GM18951 (cell line): Measurements from ENCODE around the gene IL1RAPL2.
"Not testable (repeated sequence)": the region's sequence is repeated elsewhere in the genome, so short reads cannot be mapped to it uniquely, and the experiment has no call there.

ENCODE experiments used
- POLR2A ChIP-seq: IDR thresholded peaks from 4 replicates; pipeline ENCODE4 v1.6.1; 2011; ENCODE audit warnings: mild to moderate bottlenecking; ENCODE audit not compliant: insufficient read length, insufficient read depth; ENCODE audit errors: extremely low read depth
- in situ Hi-C: fragments of 300-500 bp; cut with MboI; formaldehyde crosslinking; loops from one replicate; pipeline ENCODE4 v1.12.0; 2022; ENCODE audit warnings: low sequenced_read_pairs, mixed read lengths, inconsistent platforms; ENCODE audit not compliant: unreplicated experiment

IL1RAPL2 gene

DNA sequence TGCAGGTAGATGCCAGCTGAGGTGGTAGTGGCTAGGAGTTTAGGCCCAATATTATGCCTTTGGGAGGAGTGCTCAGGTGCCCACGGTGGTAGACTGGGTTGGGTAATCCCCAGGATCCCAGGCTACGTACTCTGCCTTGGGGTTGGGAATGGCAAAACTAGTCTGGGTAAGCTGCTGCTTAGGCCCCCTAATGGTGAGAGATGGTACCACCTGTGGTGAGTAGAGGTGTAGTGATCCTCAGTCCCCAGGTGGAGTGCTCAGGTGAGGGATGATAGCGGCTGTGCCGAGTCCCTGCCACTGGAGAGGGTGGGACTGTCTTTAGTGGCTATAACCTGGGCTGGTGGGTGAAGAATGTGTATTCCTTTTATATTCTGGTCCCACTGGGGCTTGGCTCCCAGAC, 75.2 kb downstream of the IL1RAPL2 start:
- TF ChIP-seq POLR2A, result no peak
- in situ Hi-C loops, result no loop called here

DNA sequence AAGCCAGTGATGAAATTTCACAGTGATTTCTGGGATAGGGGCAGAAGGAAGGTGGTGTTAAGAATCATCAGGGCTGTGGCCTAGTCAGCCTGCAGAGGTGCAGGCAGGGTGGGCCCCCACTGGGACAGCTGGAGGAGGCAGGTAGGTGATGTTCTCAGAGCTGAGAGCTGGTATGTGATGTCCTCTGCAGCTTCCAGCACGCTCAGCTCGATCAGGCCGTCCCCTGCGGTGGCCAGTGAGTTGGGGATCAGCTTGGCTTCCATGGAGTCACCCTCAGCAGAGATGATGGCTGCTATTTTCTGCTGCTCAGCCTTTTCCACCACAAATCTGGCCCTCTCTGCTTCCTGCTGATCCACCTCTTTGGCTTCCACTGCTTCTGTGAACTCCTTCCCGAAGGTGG, 81.1 kb downstream of the IL1RAPL2 start:
- in situ Hi-C loops, result no loop called here
- no peak for TF ChIP-seq POLR2A

DNA sequence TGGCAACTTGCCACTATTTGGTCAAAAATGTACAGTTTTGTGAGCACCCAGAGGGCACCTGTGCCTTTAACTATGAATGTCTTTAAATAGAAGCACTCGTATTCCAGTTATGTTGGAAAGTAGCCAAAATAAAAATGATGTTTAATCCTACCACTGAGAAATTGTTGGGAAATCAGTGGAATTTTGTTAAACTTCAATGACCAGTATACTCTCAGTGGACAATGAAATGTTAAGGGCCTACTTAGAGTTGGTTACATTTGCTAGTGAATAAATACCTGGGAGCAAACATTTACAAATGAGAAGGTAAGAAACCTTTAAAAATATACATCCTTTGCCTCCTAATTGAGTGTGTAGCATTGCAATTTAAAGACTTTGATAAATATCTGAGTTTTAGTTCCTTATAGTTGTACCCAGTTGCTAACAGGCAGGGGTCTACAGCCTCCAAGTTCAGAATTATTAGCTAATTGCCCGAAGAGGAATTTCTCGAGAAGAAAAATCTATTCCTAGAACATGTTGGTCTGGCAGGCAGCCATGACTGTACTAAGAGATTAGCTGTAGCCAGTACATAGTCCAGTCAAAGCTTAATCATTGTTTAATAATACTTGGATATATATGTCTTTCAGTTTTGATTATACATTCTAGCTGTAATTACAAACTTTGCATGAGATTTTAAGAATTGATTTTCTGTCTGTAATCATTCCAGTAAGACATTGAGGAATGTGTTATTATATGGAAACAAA, 93.2 kb downstream of the IL1RAPL2 start:
- in situ Hi-C loops, result no loop called here
- TF ChIP-seq POLR2A, result no peak

DNA sequence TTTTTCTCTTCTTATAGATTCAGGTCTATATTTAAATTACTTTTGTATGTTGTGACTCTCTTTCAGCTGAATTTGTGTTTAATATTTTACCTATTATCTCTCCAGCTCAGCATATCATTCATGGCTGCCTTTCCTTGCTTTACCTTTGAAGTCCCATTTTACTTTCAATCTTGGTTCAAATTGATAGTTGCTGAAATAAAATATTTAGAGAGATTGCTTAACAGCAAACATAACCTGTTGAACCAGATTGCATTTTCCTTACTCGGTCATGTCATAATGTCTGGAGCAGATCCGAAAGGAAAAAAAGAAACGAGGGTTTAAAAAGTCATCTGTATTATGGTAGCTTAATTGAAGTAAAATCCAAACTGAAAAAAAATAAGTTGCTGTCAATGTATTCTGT, 94.1 kb downstream of the IL1RAPL2 start:
- TF ChIP-seq POLR2A, result no peak
- in situ Hi-C loops, result no loop called here

DNA sequence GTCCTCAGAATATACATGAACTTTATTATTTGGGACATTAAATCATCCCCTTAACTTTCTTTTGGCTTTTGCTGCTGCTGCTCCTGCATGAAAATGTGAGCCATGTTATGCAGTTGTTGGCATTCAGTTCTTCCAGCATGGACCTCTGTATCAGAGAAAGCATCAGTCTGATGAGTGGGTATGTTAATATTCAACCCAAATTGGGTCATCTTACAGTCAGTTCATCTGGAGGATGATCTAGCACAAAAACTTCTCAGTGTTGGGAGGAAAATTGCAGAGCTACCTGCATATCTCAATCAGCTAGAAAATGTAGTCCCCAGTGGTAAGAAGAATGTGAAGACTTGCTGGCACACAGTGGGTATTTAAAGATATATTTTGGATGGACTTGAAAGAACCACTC, 96.7 kb downstream of the IL1RAPL2 start:
- no peak for TF ChIP-seq POLR2A
- in situ Hi-C loops, result no loop called here

DNA sequence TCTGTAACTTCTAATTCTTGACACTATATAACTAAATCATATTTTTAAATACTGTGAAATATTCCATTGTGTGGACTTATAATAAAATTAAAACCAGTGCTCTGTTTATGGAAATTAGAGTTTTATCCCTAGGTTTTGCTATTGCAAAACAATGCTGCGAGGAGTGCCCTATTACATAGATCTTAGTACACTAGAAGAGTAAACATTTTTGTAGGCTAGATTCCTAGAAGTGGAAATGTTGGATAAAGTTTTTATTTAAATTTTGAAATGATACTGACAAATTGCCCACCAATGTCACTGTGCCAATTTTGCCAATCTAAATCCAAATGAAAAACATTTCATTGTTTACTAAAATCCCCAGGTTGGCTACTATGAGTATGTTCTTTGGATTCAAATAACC, 99.7 kb downstream of the IL1RAPL2 start:
- in situ Hi-C loops, result no loop called here
- TF ChIP-seq POLR2A, result no peak

DNA sequence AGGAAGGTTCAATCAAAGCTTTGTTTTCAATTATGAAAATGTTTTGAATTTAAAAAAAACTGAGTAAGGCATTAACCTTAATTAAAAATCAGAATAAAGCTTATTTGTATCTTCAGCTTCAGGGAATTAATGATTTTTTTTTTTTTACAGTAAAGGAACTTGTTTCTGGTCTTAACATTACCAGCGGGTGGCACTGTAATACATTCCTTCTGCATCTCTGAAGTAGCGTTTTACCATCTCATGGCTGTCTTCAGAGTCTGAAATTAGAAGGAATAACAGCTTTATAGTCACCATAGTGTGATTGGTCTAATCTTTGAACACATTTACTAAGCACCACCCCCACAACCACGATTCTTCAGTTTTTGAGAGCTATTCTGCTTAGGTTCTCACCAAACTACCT, 102.6 kb downstream of the IL1RAPL2 start:
- no peak for TF ChIP-seq POLR2A
- in situ Hi-C loops, result no loop called here

DNA sequence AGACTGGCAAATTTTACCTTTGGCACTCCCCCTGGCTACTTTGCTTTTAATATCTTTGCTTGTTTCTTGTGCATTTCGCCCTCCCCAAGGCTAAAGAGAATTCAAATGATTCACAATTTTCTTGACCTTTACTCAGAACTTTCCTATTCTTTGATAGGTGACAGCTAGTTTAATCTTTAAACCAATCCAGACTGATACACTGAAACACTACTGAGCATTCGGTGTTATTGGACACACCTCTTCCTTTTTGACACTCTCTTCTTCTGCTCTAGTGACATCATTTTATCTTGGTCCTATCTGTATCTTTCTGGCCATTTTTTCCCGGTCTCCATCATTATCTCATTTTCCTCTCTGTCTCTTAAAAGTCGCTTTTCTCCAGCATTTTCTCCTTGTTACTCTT, 103.1 kb downstream of the IL1RAPL2 start:
- TF ChIP-seq POLR2A, result no peak
- in situ Hi-C loops, result no loop called here

DNA sequence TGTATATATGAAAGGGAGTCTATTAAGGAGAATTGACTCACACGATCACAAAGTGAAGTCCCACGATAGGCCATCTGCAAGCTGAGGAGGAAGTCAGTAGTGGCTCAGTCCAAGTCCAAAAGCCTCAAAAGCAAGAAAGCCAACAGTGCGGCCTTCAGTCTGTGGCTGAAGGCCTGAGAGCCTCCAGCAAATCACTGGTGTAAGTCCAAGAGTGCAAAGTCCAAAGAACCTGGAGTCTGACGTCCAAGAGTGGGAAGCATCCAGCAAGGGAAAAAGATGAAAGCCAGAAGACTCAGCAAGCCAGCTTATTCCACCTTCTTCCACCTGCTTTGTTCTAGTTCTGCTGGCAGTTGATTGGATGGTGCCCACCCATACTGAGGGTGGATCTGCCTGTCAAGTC, 104.1 kb downstream of the IL1RAPL2 start:
- in situ Hi-C loops, result no loop called here
- no peak for TF ChIP-seq POLR2A

DNA sequence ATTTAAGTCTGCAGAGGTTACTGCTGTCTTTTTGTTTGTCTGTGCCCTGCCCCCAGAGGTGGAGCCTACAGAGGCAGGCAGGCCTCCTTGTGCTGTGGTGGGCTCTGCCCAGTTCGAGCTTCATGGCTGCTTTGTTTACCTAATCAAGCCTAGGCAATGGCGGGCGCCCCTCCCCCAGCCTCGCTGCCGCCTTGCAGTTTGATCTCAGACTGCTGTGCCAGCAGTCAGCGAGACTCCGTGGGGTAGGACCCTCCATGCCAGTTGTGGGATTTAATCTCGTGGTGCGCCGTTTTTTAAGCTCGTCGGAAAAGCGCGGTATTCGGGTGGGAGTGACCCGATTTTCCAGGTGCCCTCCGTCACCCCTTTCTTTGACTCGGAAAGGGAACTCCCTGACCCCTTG, 111.5 kb downstream of the IL1RAPL2 start:
- in situ Hi-C loops, result not testable (repeated sequence)

DNA sequence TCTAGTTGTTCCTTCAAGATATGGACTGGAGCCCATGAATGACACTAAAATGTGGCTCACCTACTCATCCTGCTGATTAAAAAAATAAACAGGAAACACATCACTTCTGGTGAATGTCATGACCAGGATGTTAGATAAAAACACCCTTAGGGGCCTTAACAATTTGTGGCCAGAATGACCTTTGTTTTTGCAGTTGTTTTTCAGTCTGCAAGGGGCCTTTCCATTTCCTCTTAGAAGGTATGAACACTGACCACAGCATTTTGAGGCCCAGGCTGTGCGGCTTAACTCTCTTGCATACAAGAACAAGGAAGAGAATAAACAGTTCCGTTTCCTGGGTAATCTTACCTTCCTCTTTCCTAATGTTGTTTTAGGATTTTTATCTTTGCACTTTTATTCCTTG, 113.2 kb downstream of the IL1RAPL2 start:
- in situ Hi-C loops, result no loop called here

DNA sequence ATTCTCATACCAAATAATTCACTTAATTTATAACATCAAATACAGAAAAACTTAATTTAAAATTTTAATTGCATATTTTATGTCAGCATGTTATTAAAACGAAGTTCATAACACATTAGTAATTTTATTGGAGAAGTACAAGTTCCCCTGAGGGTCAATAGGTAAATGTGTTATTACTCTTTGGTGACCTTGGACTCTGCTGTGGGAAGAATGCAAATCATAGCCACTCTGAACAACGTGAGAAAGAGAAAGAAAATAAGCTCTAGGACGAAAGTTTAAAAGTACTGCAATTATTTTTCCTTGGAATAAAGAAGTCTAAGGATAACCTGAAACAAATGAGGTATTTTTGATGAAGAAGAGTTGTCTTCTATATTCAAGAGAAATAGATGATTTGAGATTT, 115.2 kb downstream of the IL1RAPL2 start:
- in situ Hi-C loops, result no loop called here
- no peak for TF ChIP-seq POLR2A

More for the DNA sequence above, 113.2 kb downstream of the IL1RAPL2 start:
- TF ChIP-seq POLR2A, result no peak

DNA sequence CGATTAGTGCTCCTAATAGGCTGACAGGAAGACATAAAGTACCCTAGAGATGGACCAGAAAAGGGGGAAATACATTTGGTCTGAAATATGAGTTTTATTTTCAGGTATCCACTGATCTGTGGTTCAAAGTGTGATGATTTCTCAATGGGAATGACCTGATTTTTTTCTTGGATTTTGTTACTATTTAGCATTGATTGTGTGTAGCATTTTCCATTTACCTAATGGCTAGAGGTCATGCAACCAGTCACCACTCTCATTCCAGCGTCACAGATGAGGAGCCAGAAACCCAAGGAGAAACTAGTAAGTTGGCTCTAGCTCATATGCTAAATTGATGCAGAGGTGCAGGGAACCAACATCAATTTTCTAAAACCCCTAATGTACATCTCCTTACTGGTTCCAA, 118.1 kb downstream of the IL1RAPL2 start:
- in situ Hi-C loops, result no loop called here
- TF ChIP-seq POLR2A, result no peak

DNA sequence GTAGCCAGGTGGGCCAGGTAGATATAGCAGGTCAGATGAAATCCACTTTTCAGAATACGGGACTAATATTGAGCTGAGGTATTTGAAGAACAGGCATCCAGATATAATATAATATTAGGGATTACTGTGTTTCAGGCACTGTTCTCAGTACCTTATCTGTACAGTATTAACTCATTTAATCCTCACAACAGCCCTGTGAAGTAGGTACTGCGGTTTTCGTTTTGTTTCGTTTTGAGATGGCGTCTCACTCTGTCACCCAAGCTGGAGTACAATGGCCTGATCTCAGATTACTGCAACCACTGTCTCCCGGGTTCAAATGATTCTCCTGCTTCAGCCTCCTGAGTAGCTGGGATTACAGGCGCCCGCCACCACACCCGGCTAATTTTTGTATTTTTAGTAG, 129.6 kb downstream of the IL1RAPL2 start:
- TF ChIP-seq POLR2A, result no peak
- in situ Hi-C loops, result no loop called here

DNA sequence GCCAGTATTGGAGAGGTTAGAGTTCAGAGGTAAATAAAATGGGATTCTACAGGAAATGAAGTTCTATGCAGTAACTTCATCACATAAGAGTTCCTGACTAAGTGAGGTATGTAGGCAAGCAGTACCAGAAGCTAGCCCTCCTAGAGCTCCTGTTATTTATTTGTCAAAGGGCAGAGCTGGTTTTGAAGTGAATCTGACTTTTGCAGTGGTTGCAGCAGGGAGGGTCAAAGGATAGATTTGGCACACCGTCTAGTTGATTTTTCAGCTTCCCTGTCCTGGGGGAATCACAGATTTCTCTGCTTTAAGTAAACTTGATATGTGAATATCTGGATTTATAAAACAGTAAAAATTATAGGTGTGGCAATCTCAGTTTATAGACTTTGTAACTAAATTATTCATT, 130.7 kb downstream of the IL1RAPL2 start:
- in situ Hi-C loops, result no loop called here
- TF ChIP-seq POLR2A, result no peak
